Activated CD4-positive, alpha-beta T cell treated with anti-CD3 and anti-CD28 coated beads, Interleukin-2, amount 50 U/mL, for 48 hours (primary cell): Measurements from ENCODE around the gene STYXL2.

Source experiments
- DNase-seq, 2 experiments: peaks; one replicate each; pipeline ENCODE4 v3.0.0-alpha.2; 2020

Gene STYXL2

DNA sequence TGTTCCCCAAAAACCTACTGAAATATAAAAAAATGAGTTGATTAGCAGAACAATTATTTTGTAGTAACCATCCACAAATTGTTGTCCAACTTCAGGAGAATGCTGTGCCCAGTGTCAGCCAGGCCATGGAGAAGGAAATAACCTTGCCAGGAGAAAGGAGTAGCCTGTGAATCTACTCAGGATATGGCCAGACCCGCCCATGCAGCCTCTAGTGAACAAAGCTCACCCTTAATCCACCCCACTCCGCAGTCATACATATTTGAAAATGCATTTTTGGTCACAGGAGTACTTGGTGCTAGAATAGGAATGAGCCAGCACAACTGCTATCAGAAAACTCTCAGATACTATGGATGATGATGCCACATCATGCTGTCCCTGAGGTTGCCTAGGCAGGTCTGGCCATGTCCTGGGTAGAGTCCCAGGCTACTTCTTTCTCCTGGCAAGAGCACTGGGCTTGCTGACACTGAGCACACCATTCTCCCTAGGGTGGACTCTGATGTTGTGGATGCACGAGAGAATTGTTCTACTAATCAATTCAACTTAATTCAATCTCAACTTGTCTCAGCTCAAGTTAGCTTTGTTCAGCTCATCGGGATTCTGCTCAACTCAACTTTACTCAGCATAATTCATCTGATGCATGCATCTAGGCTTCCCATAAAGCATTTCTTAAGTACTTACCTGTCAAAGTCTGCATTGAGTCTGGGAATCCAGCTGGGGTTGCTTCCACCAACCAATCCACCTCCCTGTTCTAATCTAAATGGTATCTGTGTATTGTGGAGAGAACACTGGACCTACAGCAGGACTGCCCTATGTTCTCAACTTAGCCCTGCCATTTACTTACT is 18.2 kb downstream of the STYXL2 start:
- DNase-seq = no peak

DNA sequence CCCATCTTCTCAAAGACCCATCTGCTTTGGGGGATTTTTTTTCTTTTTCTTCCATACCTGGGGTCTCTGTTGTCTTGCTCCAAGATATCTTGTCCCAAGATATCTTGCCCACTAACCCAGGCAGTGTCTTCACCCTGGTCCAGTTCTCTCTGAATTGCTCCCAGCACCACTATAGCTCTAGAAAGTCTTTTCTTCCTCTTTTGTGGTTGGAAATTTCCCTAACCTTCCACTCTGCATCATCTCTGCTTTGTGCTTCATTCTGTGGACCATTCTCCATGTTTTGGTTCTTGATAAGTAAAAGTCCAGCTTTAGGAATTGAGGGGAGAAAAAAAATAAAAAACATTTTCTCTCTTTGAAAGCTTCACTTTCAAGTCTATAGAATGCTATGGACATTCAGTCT is 20.9 kb downstream of the STYXL2 start:
- no peak for DNase-seq

DNA sequence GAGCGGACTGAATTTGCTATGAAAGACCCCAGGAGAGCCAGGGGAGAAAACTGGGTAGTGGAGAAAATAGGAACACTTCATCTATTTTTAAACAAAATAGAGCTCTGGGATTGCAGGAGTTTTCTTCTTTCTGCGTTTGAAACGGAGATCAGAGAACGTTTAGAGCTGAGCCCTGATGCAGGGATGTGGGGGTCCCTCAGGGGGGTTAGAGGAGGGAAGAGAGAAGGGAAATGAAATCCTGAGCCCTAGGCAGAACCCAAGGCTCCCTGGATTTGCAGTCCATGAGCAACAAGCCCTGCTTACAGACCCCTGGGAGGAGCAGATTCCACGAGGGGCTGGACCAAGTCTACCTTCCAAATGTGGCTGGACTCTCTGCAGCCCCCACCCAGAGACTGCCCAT is 21.8 kb downstream of the STYXL2 start:
- no peak for DNase-seq

DNA sequence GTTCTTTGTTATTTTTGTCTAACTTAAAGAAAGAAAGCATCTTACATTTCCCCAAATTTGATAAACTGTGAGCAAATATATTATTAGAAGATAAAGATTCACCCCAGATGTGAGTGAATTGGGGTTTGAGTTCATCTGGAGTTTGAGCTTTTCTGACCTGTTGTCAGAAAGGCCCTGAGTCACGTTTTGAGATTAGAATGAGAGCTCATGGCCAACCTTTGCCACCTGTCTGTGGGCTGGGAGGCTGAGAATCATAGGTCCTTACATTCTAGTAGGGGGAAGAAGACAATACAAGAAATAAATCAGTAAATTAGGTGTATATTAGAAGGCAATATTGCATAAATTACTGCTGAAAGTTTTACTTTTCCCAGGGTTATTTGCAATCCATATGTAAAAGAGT is 22.3 kb downstream of the STYXL2 start:
- no peak for DNase-seq

DNA sequence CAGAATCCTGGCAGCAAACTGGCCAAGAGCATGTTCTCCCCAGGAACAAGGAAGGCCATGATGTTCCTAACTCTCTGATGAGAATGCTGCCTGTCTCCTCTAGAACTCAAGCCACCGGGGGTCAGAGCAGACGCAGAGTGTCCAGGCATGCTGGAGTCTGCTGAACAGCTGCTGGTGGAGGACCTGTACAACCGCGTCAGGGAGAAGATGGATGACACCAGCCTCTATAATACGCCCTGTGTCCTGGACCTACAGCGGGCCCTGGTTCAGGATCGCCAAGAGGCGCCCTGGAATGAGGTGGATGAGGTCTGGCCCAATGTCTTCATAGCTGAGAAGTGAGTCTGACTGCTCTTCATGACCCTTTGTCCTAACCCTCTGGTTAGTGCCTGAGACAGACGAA is 23.4 kb downstream of the STYXL2 start:
- no peak for DNase-seq

DNA sequence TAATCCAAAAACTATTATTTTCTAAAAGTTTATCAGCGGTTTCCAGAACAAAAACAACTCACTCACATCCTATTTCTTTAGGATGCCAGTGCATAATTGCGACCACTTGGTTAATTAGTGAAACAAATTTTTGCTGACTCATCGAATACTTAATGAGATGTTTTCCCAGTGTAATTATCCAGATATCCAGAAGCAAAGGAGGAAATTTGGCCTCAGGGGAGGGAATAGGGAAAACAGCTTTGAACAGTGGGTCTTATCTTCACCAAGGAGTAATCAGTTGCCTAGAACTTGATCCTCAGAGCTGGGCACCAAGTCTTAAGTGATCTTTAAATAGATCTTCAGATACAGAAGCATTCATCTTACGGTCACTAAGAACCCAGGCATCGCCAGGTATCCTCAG is 24.3 kb downstream of the STYXL2 start:
- no peak for DNase-seq

DNA sequence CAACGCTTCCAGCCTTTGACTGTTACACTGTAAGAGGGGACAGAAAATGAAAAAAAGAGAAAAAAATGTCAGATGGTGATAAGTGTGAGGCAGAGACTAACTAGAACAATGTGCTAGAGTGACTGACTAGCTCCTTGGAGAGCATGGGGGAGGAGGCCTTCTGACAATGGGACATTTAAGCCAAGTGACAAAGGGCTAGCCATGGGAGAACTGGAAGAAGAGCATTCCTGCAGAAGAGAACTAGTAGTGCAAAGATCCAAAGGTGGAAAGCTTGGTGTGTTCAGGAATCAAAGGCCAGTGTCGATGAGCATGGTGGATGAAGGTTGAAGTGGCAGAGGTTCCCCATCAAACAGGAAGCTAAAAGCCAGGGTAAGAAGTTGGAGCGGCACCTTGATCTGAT is 25.8 kb downstream of the STYXL2 start:
- no peak for DNase-seq

DNA sequence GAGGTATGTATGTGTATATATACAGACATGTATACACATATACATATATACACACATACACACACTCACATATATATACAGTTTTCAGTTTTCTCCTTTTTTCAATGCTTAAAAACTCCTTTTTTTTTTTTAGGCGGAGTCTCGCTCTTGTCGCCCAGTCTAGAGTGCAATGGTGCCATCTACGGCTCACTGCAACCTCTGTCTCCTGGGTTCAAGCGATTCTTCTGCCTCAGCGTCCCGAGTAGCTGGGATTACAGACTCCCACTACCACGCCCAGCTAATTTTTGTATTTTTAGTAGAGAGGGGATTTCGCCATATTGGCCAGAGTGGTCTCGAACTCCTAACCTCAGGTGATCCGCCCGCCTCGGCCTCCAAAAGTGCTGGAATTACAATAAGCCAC is 27.0 kb downstream of the STYXL2 start:
- peak in 1 of 2 experiments; percentile 22 for DNase-seq

DNA sequence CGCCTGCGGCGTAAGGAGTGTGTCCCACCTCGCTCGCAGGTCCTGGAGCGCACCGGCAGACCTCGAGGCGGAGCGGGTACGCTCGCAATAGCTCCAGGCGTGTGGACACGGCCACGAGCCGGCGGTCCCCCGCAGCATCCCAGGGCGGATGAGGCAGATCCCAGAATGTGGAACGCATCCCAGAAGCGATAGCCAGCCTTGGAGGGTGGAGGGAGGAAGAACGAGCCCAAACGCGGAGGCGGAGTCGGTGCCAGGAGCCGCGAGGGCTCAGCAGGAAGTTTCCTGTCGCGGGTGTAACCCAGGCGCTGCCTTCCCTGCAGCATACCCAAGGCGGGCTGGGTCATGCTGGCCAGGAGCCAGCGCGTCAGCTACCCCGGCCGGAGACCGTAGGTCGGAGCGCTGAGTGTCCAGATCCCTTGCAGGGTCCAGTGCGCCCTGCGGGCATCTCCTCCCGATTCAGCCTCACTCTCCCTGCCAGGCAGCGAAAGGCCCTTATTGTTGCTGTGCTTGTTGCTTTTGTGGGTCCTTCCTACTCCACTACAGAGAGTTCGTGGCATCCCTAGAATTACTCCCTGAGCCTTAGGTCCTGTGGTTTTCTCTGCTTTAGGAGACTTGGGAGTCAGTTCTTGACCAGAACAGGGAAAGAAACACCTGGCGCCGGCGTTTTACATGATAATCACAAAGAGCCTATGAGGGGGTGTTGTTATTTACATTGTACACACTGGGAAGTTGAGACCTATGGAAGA is 27.7 kb downstream of the STYXL2 start:
- peak; percentile 31 to 46 for DNase-seq

DNA sequence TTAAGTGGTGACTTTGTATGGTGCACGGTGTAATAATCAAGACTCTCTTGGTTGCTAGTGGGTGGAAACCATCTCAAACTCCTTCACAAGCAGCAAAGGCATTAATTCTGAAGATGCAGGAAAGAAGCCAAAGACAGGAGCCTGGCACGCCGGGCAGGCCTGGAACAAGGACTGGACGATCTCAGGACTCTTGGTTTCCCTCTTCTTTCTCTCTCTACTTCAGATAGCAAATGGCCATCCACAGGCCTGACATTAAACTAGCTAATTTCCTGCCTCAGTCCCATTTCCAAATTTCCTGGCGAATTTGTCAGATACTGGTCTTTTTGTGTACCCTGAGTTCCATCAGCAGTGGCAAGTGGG is 28.2 kb downstream of the STYXL2 start:
- DNase-seq = no peak

DNA sequence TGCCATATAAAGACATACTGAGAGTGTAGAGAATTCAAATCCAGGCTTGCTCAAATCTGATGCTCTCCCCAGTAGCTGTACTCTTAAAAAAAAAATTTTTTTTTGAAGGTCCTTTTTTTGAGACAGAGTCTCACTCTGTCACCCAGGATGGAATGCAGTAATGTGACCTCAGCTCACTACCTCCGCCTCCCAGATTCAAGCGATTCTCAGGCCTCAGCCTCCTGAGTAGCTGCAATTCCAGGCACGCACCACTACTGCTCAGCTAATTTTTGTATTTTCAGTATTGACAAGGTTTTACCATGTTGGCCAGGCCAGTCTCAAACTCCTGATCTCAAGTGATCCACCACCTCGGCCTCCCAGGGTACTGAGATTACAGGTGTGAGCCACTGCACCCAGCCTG is 28.7 kb downstream of the STYXL2 start:
- DNase-seq = no peak

DNA sequence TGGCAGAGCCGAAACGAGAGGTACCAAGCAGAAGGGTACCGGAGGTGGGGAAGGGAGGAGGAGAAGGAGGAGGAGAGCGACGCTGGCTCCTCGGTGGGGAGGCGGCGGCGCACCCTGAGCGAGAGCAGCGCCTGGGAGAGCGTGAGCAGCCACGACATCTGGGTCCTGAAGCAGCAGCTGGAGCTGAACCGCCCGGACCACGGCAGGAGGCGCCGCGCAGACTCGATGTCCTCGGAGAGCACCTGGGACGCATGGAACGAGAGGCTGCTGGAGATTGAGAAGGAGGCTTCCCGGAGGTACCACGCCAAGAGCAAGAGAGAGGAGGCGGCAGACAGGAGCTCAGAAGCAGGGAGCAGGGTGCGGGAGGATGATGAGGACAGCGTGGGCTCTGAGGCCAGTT is 32.4 kb downstream of the STYXL2 start:
- DNase-seq = no peak

DNA sequence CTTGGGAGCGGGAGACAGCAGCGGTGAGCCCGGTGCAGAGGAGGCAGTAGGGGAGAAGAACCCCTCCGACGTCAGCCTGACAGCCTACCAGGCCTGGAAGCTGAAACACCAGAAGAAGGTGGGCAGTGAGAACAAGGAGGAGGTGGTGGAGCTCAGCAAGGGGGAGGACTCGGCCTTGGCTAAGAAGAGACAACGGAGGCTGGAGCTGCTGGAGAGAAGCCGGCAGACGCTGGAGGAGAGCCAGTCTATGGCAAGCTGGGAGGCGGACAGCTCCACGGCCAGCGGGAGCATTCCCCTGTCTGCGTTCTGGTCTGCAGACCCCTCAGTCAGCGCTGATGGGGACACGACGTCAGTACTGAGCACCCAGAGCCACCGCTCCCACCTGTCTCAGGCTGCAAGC is 32.9 kb downstream of the STYXL2 start:
- DNase-seq = no peak

DNA sequence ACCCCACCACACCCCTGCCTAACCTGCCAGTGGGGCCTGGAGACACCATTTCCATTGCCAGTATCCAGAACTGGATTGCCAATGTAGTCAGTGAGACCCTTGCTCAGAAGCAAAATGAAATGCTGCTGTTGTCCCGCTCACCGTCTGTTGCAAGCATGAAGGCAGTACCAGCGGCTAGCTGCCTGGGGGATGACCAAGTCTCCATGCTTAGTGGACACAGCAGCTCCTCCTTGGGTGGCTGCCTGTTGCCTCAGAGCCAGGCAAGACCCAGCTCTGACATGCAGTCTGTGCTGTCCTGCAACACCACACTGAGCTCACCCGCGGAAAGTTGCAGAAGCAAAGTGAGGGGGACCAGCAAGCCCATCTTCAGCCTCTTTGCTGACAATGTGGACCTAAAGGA is 33.4 kb downstream of the STYXL2 start:
- no peak for DNase-seq

DNA sequence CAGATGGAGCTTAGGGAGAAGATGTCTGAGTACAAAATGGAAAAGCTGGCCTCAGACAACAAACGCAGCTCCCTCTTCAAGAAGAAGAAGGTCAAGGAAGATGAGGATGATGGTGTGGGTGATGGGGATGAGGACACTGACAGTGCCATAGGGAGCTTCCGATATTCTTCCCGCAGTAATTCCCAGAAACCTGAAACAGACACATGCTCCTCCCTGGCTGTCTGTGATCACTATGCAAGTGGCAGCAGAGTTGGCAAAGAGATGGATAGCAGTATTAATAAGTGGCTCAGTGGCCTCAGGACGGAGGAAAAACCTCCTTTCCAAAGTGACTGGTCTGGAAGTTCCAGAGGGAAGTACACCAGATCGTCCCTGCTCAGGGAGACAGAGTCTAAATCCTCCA is 33.8 kb downstream of the STYXL2 start:
- DNase-seq = no peak

DNA sequence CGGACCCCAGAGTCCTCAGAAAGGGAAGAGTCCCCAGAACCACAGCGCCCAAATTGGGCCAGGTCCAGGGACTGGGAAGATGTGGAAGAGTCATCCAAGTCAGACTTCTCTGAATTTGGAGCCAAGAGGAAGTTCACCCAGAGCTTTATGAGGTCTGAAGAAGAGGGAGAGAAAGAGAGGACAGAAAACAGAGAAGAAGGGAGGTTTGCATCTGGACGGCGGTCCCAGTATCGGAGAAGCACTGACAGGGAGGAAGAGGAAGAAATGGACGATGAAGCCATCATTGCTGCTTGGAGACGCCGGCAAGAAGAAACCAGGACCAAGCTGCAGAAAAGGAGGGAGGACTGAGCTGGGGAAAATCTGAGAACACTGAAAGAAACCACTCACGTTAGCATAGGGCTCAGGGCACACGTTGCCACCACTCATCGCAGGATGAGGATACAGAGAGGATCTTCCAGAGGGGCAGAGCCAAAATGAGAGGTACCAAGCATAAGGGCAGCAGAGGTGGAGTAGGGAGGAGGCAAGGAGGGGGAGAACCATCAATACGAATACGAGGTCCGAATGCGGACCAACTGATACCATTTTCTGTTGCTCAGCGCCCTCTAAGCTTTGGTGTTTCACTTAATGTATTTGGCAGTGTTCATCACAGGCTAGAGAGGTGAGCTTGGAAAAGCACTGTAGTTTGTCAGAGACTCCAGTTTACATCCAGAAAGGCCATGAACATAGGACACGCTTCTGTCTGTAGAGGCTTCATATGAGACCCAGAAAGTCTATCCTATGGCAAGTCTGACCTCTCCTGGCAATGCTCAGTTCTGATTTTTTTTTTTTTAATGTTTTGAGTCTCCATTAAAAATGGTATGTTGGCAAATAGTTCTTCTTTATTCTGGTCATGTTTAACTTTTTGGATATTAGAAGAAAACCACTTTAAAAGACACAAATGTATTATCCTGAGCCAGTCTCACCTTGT is 34.7 kb downstream of the STYXL2 start:
- DNase-seq = no peak

DNA sequence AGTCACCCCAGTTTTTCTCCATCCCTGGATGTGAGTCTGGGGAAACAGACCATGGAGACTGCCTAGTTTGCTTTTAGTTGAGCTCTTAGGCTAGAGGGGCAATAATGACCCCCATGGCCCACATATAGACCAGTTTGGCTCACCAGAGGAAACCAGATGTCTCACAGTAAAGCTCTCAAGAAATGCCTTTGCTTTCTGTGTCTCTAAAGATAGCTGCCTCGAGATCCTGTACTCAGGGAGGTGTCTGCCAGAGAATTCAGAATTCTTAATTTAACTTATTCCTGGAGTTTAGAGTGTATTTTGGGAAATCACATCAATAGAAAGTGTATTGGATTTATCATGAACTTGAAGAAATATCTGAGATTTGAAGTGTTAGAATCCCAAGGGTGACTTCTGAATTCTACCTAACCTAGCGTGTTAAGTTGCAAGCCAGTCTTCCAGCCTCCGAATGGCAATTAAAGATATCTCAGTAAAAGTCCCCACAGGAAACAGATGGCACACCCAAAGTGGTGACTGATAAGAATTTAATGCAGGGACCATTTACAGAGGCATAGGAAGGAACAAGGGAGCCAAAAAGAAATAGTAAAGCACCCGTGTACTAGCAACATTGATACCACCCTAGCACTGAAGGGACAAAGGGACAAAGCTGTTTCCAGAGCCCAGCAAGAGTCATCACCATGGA is 37.1 kb downstream of the STYXL2 start:
- no peak for DNase-seq

DNA sequence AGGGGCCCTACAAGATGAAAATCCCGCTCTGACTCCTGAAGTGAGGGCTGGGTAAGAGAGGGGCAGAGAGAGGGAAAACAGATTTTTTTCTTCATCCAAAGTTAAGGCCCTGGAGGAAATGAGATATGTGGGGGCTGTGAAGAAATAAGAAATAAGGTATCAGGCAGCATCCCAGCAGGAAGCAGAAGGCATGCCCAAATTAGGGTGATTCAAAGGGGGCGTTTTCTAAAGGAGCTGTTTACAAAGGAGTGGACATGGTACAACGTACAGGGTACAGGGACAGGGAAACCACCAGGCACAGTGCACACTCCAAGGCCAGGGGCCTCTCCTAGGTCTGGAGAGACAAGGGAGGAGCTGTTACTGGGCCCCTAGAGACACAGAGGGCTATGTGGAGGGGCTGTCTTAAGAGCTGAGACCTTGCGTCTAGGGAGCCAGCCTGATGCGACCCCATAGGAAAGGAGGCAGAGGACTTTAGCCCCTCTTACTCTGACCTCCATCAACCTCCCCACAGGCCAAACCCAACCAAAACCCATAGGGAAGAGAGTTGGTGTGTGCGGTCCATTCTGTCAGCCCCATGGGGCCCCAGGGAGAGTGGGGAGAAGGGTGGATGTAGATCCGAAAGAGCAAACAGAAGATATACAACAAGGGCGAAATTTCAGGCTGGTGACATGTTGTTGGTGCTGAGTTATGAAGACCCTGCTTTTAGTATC is 38.6 kb downstream of the STYXL2 start:
- DNase-seq = no peak

DNA sequence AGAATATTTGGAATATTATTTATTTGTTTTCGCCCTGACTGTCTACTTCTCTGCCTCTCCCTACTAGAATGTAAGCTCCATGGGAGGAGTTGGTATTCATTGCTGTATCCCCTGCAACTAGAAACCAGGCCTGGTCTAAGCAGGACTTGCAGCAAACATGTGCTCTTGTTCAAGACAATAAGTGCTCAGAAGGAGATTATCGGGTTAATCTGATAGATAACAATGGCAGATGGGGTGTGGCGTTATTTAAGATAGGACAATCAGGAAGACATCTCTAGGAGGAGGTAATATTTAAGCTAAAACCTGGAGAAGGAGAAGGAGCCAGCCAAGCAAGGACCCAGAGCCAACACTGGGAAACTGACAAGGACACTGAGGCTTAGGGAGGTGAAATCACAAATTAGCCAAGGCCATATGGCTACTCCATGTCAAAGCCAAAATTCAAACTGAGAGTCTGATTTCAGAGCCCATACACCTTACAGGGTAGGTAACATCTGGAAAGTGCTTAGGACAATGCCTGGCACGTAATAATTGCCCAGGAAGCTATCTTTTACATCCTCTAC is 41.5 kb downstream of the STYXL2 start:
- no peak for DNase-seq

DNA sequence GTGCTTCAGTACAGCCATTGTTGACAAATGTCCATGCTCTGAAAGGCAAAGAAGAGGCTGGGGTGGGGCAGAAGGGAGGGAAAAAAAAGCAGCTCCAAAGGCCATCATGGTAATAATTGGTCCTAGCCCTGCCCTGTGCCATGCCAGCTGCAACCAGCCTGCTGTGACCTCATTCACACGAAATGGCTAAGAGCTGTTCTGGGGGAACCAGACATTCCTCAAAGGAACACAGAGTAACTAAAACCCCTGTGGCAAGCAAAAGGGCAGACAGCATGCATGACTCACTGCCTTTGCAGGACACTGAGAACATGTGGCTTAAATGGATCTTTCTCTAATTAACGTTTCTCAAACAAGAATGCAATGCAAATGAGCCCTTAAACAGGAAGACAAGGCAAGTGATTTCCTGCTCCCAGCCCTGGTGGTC is 42.3 kb downstream of the STYXL2 start:
- no peak for DNase-seq

DNA sequence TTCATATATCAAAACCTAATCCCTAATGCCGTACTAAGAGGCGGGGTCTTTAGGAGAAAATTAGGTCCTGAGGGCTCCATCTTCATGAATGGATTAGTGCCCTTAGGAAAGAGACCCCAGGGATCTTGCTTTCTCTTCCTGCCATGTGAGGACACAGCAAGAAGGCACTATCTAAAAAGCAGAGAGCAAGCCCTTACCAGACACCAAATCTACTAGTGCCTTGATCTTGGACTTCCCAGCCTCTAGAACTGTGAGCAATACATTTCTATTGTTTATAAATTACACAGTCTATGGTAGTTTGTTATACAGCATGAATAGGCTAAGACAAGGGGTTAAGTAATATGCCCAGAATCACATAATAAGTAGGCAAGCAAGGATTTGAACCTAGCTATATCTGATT is 42.9 kb downstream of the STYXL2 start:
- DNase-seq = no peak

DNA sequence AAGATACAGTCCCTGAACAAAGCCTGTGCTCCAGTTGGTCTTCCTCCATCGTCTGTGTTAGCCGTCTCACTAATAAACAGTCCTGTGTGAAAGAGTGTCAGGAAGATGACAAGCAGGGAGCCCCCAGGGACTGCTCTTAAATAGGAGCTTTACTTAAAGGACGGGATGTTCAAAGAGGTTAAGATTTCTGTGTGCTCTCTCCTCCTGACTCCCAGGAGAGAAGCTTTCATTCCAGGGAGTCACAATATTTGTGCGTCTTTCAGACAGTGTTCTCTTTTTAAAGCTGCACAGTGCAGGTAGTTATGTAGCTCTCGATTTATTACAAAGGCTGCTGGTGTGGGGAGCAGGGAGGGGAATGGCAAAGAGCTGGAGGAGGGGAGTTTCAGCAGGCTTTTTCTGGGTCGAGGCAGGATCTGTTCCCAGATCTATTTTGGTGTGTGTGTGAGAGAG is 43.5 kb downstream of the STYXL2 start:
- no peak for DNase-seq
